Measurements from ENCODE around the gene GALT.

GALT gene

DNA sequence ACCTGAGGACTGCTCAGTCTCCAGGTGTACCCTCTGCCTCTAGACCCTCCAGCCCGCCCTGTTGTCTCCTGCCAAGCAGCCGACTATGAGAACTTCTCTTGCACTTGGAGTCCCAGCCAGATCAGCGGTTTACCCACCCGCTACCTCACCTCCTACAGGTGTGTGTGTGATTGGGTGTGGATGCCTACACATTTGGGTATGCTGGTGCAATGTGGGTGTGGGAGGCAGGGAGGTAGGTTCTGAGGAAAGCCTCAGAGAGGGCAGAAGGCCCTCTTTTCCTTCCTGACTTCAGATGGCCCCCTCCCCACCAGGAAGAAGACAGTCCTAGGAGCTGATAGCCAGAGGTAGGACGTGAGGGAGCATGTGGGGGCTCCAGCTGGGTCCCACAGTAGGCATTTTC is 10.5 kb downstream of the GALT start:
- Histone ChIP-seq H3K9me3 (ENCODE audit: insufficient read depth, low read length) (no peaks in the 10 kb centered on the region), H3K79me2 (ENCODE audit: insufficient read depth, low read length) (no peaks in the 10 kb centered on the region)

DNA sequence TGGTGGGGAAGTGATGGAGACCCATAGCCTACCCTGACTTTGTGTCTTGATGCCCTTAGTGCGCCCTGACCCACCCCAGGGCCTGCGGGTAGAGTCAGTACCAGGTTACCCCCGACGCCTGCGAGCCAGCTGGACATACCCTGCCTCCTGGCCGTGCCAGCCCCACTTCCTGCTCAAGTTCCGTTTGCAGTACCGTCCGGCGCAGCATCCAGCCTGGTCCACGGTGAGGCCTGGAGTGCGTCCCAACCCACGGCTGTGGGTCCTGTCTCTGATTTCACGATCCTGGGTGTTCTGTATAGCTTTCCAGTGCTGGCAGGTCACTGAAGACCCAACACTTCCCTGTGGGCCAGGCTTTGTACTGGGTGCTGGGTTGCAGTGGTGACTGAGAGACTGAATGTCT is 12.0 kb downstream of the GALT start:
- Histone ChIP-seq H3K9ac (ENCODE audit: low read length) (no peak overlapping the region), H3K9me3 (ENCODE audit: insufficient read depth, low read length) (no peaks in the 10 kb centered on the region), H3K27me3 (ENCODE audit: low read length) (no peaks in the 10 kb centered on the region), H3K9me2 (replicated peaks; ENCODE audit: insufficient read depth, low read length) (no peaks in the 10 kb centered on the region), H4K20me1 (ENCODE audit: low read depth, low read length) (no peaks in the 10 kb centered on the region), H3K4me2 (ENCODE audit: low read depth, low read length, poor library complexity, severe bottlenecking) (no peak overlapping the region), H3K27ac (ENCODE audit: low read depth, low read length) (no peak overlapping the region), H3K36me3 (ENCODE audit: low read length) (no peaks in the 10 kb centered on the region), H2AFZ (ENCODE audit: low read depth, low read length, severe bottlenecking) (no peak overlapping the region), H3K79me2 (ENCODE audit: insufficient read depth, low read length) (no peaks in the 10 kb centered on the region), H3F3A (ENCODE audit: insufficient read depth) (no peaks in the 10 kb centered on the region), H3K4me3 (ENCODE audit: insufficient read depth, low read length, poor library complexity, severe bottlenecking) (no peak overlapping the region)
- TF ChIP-seq, protein P1, sequence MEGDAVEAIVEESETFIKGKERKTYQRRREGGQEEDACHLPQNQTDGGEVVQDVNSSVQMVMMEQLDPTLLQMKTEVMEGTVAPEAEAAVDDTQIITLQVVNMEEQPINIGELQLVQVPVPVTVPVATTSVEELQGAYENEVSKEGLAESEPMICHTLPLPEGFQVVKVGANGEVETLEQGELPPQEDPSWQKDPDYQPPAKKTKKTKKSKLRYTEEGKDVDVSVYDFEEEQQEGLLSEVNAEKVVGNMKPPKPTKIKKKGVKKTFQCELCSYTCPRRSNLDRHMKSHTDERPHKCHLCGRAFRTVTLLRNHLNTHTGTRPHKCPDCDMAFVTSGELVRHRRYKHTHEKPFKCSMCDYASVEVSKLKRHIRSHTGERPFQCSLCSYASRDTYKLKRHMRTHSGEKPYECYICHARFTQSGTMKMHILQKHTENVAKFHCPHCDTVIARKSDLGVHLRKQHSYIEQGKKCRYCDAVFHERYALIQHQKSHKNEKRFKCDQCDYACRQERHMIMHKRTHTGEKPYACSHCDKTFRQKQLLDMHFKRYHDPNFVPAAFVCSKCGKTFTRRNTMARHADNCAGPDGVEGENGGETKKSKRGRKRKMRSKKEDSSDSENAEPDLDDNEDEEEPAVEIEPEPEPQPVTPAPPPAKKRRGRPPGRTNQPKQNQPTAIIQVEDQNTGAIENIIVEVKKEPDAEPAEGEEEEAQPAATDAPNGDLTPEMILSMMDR (IDR thresholded peaks at IDR 0.05; ENCODE audit: insufficient read depth, low read length, poor library complexity, severe bottlenecking): no peak
- no peak for TF ChIP-seq EZH2phosphoT487 (conservative IDR thresholded peaks at IDR 0.05; ENCODE audit: low read length)

More for the DNA sequence above, 10.5 kb downstream of the GALT start:
- Histone ChIP-seq H3K27me3 (ENCODE audit: low read length) (no peaks in the 10 kb centered on the region), H4K20me1 (ENCODE audit: low read depth, low read length) (no peaks in the 10 kb centered on the region), H3K27ac (ENCODE audit: low read depth, low read length) (no peak overlapping the region), H3K4me3 (ENCODE audit: insufficient read depth, low read length, poor library complexity, severe bottlenecking) (no peak overlapping the region), H3K9ac (ENCODE audit: low read length) (no peak overlapping the region), H3F3A (ENCODE audit: insufficient read depth) (no peaks in the 10 kb centered on the region), H2AFZ (ENCODE audit: low read depth, low read length, severe bottlenecking) (no peak overlapping the region), H3K36me3 (ENCODE audit: low read length) (no peaks in the 10 kb centered on the region), H3K9me2 (replicated peaks; ENCODE audit: insufficient read depth, low read length) (no peaks in the 10 kb centered on the region), H3K4me2 (ENCODE audit: low read depth, low read length, poor library complexity, severe bottlenecking) (no peak overlapping the region)
- TF ChIP-seq, protein P1 (IDR thresholded peaks at IDR 0.05; ENCODE audit: insufficient read depth, low read length, poor library complexity, severe bottlenecking): no peak
- TF ChIP-seq EZH2phosphoT487 (conservative IDR thresholded peaks at IDR 0.05; ENCODE audit: low read length): no peak

DNA sequence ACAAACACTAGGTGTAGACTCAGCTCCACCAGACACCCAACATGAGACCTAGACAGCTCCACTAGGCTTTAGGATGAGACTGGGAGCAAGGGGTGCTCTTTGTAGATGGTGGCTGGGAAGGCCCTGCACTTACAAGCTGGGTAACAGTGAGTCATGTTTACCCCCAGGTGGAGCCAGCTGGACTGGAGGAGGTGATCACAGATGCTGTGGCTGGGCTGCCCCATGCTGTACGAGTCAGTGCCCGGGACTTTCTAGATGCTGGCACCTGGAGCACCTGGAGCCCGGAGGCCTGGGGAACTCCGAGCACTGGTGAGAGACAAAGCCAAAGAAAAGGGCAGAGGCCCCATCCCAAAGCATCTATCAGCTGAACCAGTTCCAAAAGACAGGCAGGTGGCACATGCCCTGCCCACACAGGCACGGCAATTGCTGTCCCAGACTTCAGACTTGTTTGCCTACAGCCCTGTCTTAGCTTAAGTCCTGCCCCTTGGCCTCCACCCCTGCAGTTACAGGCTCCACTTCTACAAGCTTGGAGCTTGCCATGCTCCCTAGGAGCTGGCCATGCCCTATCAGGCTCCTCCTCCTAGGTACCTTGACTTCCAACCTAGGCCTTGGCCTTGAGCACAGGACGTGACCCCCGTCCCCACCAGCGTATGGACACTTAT is 13.2 kb downstream of the GALT start:
- Histone ChIP-seq H3K27me3 (ENCODE audit: low read length) (no peaks in the 10 kb centered on the region), H3F3A (ENCODE audit: insufficient read depth) (peaks cover 3% of the 10 kb centered on the region; the same call in 1 of the 2 replicates), H3K4me2 (ENCODE audit: low read depth, low read length, poor library complexity, severe bottlenecking) (no peak overlapping the region), H4K20me1 (ENCODE audit: low read depth, low read length) (no peaks in the 10 kb centered on the region), H3K36me3 (ENCODE audit: low read length) (no peaks in the 10 kb centered on the region), H3K27ac (ENCODE audit: low read depth, low read length) (no peak overlapping the region), H3K79me2 (ENCODE audit: insufficient read depth, low read length) (no peaks in the 10 kb centered on the region), H3K4me3 (ENCODE audit: insufficient read depth, low read length, poor library complexity, severe bottlenecking) (no peak overlapping the region), H3K9ac (ENCODE audit: low read length) (no peak overlapping the region), H2AFZ (ENCODE audit: low read depth, low read length, severe bottlenecking) (no peak overlapping the region), H3K9me3 (ENCODE audit: insufficient read depth, low read length) (no peaks in the 10 kb centered on the region), H3K9me2 (replicated peaks; ENCODE audit: insufficient read depth, low read length) (no peaks in the 10 kb centered on the region)
- TF ChIP-seq, protein P1 (IDR thresholded peaks at IDR 0.05; ENCODE audit: insufficient read depth, low read length, poor library complexity, severe bottlenecking): no peak
- no peak for TF ChIP-seq EZH2phosphoT487 (conservative IDR thresholded peaks at IDR 0.05; ENCODE audit: low read length)
